Cardiac fibroblast (primary cell): ENCODE results near the gene POC1A.

ENCODE experiments used
- DNase-seq, 2 donors: peaks; one replicate each; pipeline versions ENCODE4 v3.0.0 to v3.0.0-alpha.2; 2010; ENCODE audit warnings: low read depth in 2 of 2
- H3K4me3 ChIP-seq, 2 donors: replicated peaks in 1 of 2; 1 replicate in 1 of 2; 2 replicates in 1 of 2; pipeline ENCODE4 v1.5.1; 2011; ENCODE audit warnings: low read depth in 2 of 2, low read length in 2 of 2, mild to moderate bottlenecking in 2 of 2, moderate library complexity in 1 of 2
- CTCF ChIP-seq: IDR thresholded peaks from one replicate; pipeline ENCODE4 v1.5.1; 2011; ENCODE audit warnings: low read depth, mild to moderate bottlenecking, low read length, inconsistent platforms

POC1A gene

GRCh38 chr3:52143156-52143555 lies 11.1 kb downstream of the POC1A start:
- H3K4me3 ChIP-seq = no peak overlapping the region
- no peak for TF ChIP-seq CTCF
- DNase-seq = no peak

GRCh38 chr3:52141751-52142150 lies 12.5 kb downstream of the POC1A start:
- DNase-seq = no peak
- no peak overlapping the region for H3K4me3 ChIP-seq
- no peak for TF ChIP-seq CTCF

GRCh38 chr3:52140769-52141168 lies 13.5 kb downstream of the POC1A start:
- no peak for DNase-seq
- no peak for TF ChIP-seq CTCF
- no peak overlapping the region for H3K4me3 ChIP-seq

GRCh38 chr3:52140000-52140399 lies 14.2 kb downstream of the POC1A start:
- no peak overlapping the region for H3K4me3 ChIP-seq
- no peak for TF ChIP-seq CTCF
- no peak for DNase-seq

GRCh38 chr3:52137311-52137710 lies 16.9 kb downstream of the POC1A start:
- no peak for DNase-seq
- TF ChIP-seq CTCF = no peak
- H3K4me3 ChIP-seq = no peak overlapping the region

- DNase-seq = no peak
- no peak overlapping the region for H3K4me3 ChIP-seq
- TF ChIP-seq CTCF = no peak
Measured at GRCh38 chr3:52136513-52136912, 17.7 kb downstream of the POC1A start.

- no peak for TF ChIP-seq CTCF
- DNase-seq = no peak
- no peak overlapping the region for H3K4me3 ChIP-seq
Measured at GRCh38 chr3:52135332-52135731, 18.9 kb downstream of the POC1A start.
